SK-N-SH (cell line): ENCODE results near the gene SERPINE2. TPM values are rescaled to one million over a fixed set of nuclear protein-coding genes. Genes with fewer than 3 reads are reported as not detected.

Experiments
- CTCF ChIA-PET: fragments of 300-600, 350-600 bp; formaldehyde crosslinking; extraction: SDS; loops from one replicate; lab custom pipeline; 2021; lab: Yijun Ruan, JAX
- POLR2A ChIA-PET: fragments of 350-600 bp; sonication (Branson Sonifier 250); formaldehyde crosslinking; extraction: SDS; loops from one replicate; lab custom pipeline; 2020; ENCODE audit warnings: antibody characterized with exemption, inconsistent platforms; lab: Yijun Ruan, JAX
- DNase-seq: peaks from one replicate; pipeline ENCODE4 v3.0.0; 2012
- H2AFZ ChIP-seq: fragments of 200-600 bp; sonication (generic); 2 replicates; pipeline ENCODE4 v1.8.1; 2016; ENCODE audit warnings: antibody characterized with exemption, mild to moderate bottlenecking, low read depth
- H3F3A ChIP-seq: fragments of 200-600 bp; sonication (generic); replicated peaks from 2 replicates; pipeline ENCODE3; 2016; ENCODE audit warnings: antibody characterized with exemption, mild to moderate bottlenecking; ENCODE audit not compliant: insufficient read depth
- H3K27ac ChIP-seq, 2 experiments: fragments of 200-500 bp in 1 of 2; fragments of 200-600 bp in 1 of 2; sonication (Bioruptor generic) in 1 of 2; sonication (generic), shearing (Covaris generic) in 1 of 2; 2 replicates each; pipeline versions ENCODE4 v1.5.1 to v1.6.1; 2014 to 2016; ENCODE audit warnings: low read depth in 2 of 2, inconsistent platforms in 1 of 2, low read length in 1 of 2, mild to moderate bottlenecking in 1 of 2, mixed read lengths in 1 of 2
- H3K27me3 ChIP-seq: fragments of 200-600 bp; sonication (generic), shearing (Covaris generic); 2 replicates; pipeline ENCODE4 v1.6.1; 2016; ENCODE audit warnings: mixed run types; ENCODE audit not compliant: insufficient read depth
- H3K36me3 ChIP-seq, 2 experiments: fragments of 200-500 bp in 1 of 2; fragments of 200-600 bp in 1 of 2; sonication (Bioruptor generic) in 1 of 2; sonication (generic) in 1 of 2; replicated peaks in 1 of 2; 2 replicates each; pipeline versions ENCODE3 to v1.5.1; 2014 to 2016; ENCODE audit warnings: low read length in 1 of 2, mild to moderate bottlenecking in 1 of 2; ENCODE audit not compliant: insufficient read depth in 2 of 2, control insufficient read depth in 1 of 2
- H3K4me1 ChIP-seq, 2 experiments: fragments of 200-500 bp in 1 of 2; fragments of 200-600 bp in 1 of 2; sonication (Bioruptor generic) in 1 of 2; sonication (generic), shearing (Covaris generic) in 1 of 2; 2 replicates each; pipeline versions ENCODE4 v1.5.1 to v1.6.1; 2014 to 2016; ENCODE audit warnings: low read depth in 1 of 2, low read length in 1 of 2, mixed run types in 1 of 2; ENCODE audit not compliant: insufficient read depth in 2 of 2, control insufficient read depth in 1 of 2
- H3K4me2 ChIP-seq: fragments of 200-600 bp; sonication (generic), shearing (Covaris generic); 2 replicates; pipeline ENCODE4 v1.6.1; 2017; ENCODE audit warnings: mixed run types
- H3K4me3 ChIP-seq, 2 experiments: fragments of 200-500 bp in 1 of 2; fragments of 200-600 bp in 1 of 2; sonication (Bioruptor generic) in 1 of 2; sonication (generic), shearing (Covaris generic) in 1 of 2; 2 replicates each; pipeline versions ENCODE4 v1.5.1 to v1.8.1; 2014 to 2016; ENCODE audit warnings: low read depth in 2 of 2, inconsistent platforms in 1 of 2, low read length in 1 of 2, mild to moderate bottlenecking in 1 of 2, mixed read lengths in 1 of 2, moderate library complexity in 1 of 2
- H3K79me2 ChIP-seq: fragments of 200-600 bp; sonication (generic); 2 replicates; pipeline ENCODE4 v1.8.1; 2017; ENCODE audit warnings: mild to moderate bottlenecking; ENCODE audit not compliant: insufficient read depth
- H3K9ac ChIP-seq: fragments of 200-600 bp; sonication (generic); 2 replicates; pipeline ENCODE4 v1.6.1; 2017; ENCODE audit warnings: mixed run types
- H3K9me2 ChIP-seq: fragments of 200-600 bp; sonication (generic); 2 replicates; pipeline ENCODE4 v1.6.1; 2017; ENCODE audit warnings: mixed run types
- H3K9me3 ChIP-seq: fragments of 200-600 bp; sonication (generic); 2 replicates; pipeline ENCODE4 v1.6.1; 2017; ENCODE audit warnings: mixed run types, mild to moderate bottlenecking, moderate library complexity
- H4K20me1 ChIP-seq: fragments of 200-600 bp; sonication (generic); 2 replicates; pipeline ENCODE4 v1.6.1; 2017; ENCODE audit warnings: mild to moderate bottlenecking, mixed run types; ENCODE audit not compliant: insufficient read depth
- ELF1 ChIP-seq: IDR thresholded peaks from 2 replicates; pipeline ENCODE4 v1.4.0; 2012
- EP300 ChIP-seq, 2 experiments: IDR thresholded peaks; 2 replicates each; pipeline versions ENCODE4 v1.4.0 to v1.6.1; 2012; ENCODE audit warnings: borderline replicate concordance in 1 of 2, low read depth in 1 of 2, low read length in 1 of 2
- FOSL2 ChIP-seq: IDR thresholded peaks from 2 replicates; pipeline ENCODE4 v1.4.0; 2012; ENCODE audit warnings: low read depth, mild to moderate bottlenecking, moderate library complexity, borderline replicate concordance
- FOXM1 ChIP-seq: IDR thresholded peaks from 2 replicates; pipeline ENCODE4 v1.4.0; 2012; ENCODE audit warnings: low read depth, mild to moderate bottlenecking
- GABPA ChIP-seq: IDR thresholded peaks from 2 replicates; pipeline ENCODE4 v1.4.0; 2012; ENCODE audit warnings: low read depth, mild to moderate bottlenecking
- MEF2A ChIP-seq: IDR thresholded peaks from 2 replicates; pipeline ENCODE4 v1.4.0; 2012; ENCODE audit warnings: low read depth, borderline replicate concordance
- SMC3 ChIP-seq: IDR thresholded peaks from 2 replicates; pipeline ENCODE4 v1.6.1; 2012; ENCODE audit warnings: low read depth, low read length, improper control_type of control experiment
- TAF1 ChIP-seq: IDR thresholded peaks from 2 replicates; pipeline ENCODE4 v1.6.1; 2012; ENCODE audit warnings: low read depth, mild to moderate bottlenecking, low read length, moderate library complexity, borderline replicate concordance
- WGBS: methylation state at CpG from one replicate; pipeline ENCODE4 v1.1.6; 2017; ENCODE audit warnings: low lambda C conversion rate; 5-methylcytosine and 5-hydroxymethylcytosine counted together
- polyA plus RNA-seq, 3 experiments: library from polyadenylated mRNA; depleted of rRNA; stranded (reverse); fragments of >200 nt; gene quantifications; 2 replicates each; pipeline ENCODE4 v1.2.3, GENCODE V29; 2012
- TF ChIP-seq, protein P1 (sequence below): IDR thresholded peaks from 2 replicates; pipeline ENCODE4 v1.4.0; 2012; ENCODE audit warnings: low read depth, borderline replicate concordance
- TF ChIP-seq, protein P2 (sequence below): IDR thresholded peaks from 2 replicates; pipeline ENCODE4 v1.4.0; 2012; ENCODE audit warnings: low read depth, borderline replicate concordance
- TF ChIP-seq, protein P3 (sequence below): fragments of 150-350 bp; IDR thresholded peaks from 2 replicates; pipeline ENCODE4 v1.6.1; 2017; ENCODE audit warnings: antibody characterized with exemption, low read length, low read depth, borderline replicate concordance

Gene SERPINE2
- polyA plus RNA-seq, 1 of the 3 experiments (the other 2 are of a cell fraction) = 249 TPM

DNA sequence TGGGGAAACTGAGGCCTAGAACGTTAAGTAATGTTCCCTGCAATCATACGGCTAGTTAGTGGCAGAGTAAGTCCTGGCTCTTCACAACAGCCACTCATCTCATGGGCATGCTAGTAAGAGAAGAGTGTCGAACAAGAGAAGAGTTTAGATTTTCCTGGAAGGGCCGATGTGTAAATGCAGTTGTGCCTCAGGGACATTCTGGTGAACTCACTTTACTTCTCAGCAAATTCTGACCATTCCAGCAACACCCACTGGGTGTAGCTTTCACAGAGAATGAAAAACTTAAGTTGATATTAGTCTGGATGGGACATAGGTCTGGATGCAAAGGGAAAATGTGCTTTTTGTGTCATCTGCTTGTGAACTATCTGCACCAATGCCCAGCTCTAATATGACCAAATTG is 58.3 kb downstream of the SERPINE2 start:
- H3K36me3 ChIP-seq = peaks cover 48 to 69% of the 10 kb centered on the region in 2 experiments
- no peak for TF ChIP-seq TAF1
- no peak for TF ChIP-seq GABPA
- TF ChIP-seq, protein P1, sequence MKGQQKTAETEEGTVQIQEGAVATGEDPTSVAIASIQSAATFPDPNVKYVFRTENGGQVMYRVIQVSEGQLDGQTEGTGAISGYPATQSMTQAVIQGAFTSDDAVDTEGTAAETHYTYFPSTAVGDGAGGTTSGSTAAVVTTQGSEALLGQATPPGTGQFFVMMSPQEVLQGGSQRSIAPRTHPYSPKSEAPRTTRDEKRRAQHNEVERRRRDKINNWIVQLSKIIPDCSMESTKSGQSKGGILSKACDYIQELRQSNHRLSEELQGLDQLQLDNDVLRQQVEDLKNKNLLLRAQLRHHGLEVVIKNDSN = no peak
- TF ChIP-seq ELF1 = no peak
- no peak for TF ChIP-seq MEF2A
- TF ChIP-seq, protein P2, sequence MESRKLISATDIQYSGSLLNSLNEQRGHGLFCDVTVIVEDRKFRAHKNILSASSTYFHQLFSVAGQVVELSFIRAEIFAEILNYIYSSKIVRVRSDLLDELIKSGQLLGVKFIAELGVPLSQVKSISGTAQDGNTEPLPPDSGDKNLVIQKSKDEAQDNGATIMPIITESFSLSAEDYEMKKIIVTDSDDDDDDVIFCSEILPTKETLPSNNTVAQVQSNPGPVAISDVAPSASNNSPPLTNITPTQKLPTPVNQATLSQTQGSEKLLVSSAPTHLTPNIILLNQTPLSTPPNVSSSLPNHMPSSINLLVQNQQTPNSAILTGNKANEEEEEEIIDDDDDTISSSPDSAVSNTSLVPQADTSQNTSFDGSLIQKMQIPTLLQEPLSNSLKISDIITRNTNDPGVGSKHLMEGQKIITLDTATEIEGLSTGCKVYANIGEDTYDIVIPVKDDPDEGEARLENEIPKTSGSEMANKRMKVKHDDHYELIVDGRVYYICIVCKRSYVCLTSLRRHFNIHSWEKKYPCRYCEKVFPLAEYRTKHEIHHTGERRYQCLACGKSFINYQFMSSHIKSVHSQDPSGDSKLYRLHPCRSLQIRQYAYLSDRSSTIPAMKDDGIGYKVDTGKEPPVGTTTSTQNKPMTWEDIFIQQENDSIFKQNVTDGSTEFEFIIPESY = no peak
- no peak for TF ChIP-seq EP300 (IDR thresholded peaks at IDR 0.05; ENCODE audit: borderline replicate concordance in 1 of 2, low read depth in 1 of 2, low read length in 1 of 2)
- TF ChIP-seq, protein P3, sequence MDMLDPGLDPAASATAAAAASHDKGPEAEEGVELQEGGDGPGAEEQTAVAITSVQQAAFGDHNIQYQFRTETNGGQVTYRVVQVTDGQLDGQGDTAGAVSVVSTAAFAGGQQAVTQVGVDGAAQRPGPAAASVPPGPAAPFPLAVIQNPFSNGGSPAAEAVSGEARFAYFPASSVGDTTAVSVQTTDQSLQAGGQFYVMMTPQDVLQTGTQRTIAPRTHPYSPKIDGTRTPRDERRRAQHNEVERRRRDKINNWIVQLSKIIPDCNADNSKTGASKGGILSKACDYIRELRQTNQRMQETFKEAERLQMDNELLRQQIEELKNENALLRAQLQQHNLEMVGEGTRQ = no peak
- TF ChIP-seq SMC3 = no peak
- TF ChIP-seq FOSL2 = no peak
- no peak for TF ChIP-seq FOXM1
- TF ChIP-seq, all 33 proteins: peak for 0
- H3K4me2 ChIP-seq = no peak overlapping the region
- H3K9me3 ChIP-seq = no peaks in the 10 kb centered on the region
- H2AFZ ChIP-seq = no peak overlapping the region
- H3K27me3 ChIP-seq = no peaks in the 10 kb centered on the region
- POLR2A ChIA-PET = no interaction called here
- DNase-seq = no peak
- 90% methylated on average over 4 of the region's 4 CpGs for WGBS
- no peak overlapping the region for H3K9ac ChIP-seq
- H3K4me3 ChIP-seq = no peak overlapping the region
- H3K79me2 ChIP-seq = no peaks in the 10 kb centered on the region
- H3K9me2 ChIP-seq = no peaks in the 10 kb centered on the region
- H3K27ac ChIP-seq = no peak overlapping the region
- no peaks in the 10 kb centered on the region for H4K20me1 ChIP-seq
- H3K4me1 ChIP-seq = no peaks in the 10 kb centered on the region; a peak in 1 of 4 replicates
- H3F3A ChIP-seq = peaks cover 12% of the 10 kb centered on the region
- CTCF ChIA-PET = interaction anchor here (1.1 to 17.0 kb wide), 5 partner anchors 10 to 388 kb away, joined by 3 to 255 read pairs (median 25); no protein-coding TSS in a partner anchor

DNA sequence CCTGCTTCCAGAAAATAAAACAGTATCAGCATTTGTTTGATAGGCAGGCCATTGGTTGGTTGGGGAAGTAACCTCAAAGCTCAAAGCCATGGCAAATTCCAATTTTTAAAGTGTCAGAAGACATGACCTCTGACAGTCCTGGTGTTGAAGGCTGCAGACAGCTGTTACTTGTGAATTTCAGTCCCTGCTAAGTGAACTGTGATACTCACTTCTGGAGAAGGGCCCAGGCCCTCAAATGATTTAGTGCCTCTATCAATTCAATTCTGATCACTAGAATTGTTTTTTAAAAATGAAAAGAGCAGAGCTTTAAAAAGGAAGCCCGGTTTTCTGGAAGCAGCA is 58.7 kb downstream of the SERPINE2 start:
- no peak overlapping the region for H3K4me2 ChIP-seq
- no peaks in the 10 kb centered on the region for H3K79me2 ChIP-seq
- peaks cover 12% of the 10 kb centered on the region for H3F3A ChIP-seq
- H3K4me3 ChIP-seq = no peak overlapping the region
- ChIA-PET POLR2A (no interaction called here), CTCF (interaction anchor here (1.1 to 17.0 kb wide), 5 partner anchors 10 to 388 kb away, joined by 3 to 255 read pairs (median 25); no protein-coding TSS in a partner anchor)
- no peak for DNase-seq
- H3K9me3 ChIP-seq = no peaks in the 10 kb centered on the region
- no peaks in the 10 kb centered on the region for H3K27me3 ChIP-seq
- H3K9me2 ChIP-seq = no peaks in the 10 kb centered on the region
- no peak overlapping the region for H3K9ac ChIP-seq
- H3K27ac ChIP-seq = no peak overlapping the region
- no peaks in the 10 kb centered on the region for H4K20me1 ChIP-seq
- no peak overlapping the region for H2AFZ ChIP-seq
- TF ChIP-seq, protein P1 = no peak
- WGBS = 83% methylated on average over 1 of the region's 1 CpG
- peaks cover 52 to 69% of the 10 kb centered on the region in 2 experiments for H3K36me3 ChIP-seq
- H3K4me1 ChIP-seq = no peaks in the 10 kb centered on the region; a peak in 1 of 4 replicates
